Fibroblast of skin of right biceps (primary cell): ENCODE measurements around the gene ERC2.
"Not testable (repeated sequence)": the region's sequence is repeated elsewhere in the genome, so short reads cannot be mapped to it uniquely, and the experiment has no call there.

Source experiments
- DNase-seq: peaks from one replicate; pipeline ENCODE4 v3.0.0-alpha.2; 2013

ERC2 gene

DNA sequence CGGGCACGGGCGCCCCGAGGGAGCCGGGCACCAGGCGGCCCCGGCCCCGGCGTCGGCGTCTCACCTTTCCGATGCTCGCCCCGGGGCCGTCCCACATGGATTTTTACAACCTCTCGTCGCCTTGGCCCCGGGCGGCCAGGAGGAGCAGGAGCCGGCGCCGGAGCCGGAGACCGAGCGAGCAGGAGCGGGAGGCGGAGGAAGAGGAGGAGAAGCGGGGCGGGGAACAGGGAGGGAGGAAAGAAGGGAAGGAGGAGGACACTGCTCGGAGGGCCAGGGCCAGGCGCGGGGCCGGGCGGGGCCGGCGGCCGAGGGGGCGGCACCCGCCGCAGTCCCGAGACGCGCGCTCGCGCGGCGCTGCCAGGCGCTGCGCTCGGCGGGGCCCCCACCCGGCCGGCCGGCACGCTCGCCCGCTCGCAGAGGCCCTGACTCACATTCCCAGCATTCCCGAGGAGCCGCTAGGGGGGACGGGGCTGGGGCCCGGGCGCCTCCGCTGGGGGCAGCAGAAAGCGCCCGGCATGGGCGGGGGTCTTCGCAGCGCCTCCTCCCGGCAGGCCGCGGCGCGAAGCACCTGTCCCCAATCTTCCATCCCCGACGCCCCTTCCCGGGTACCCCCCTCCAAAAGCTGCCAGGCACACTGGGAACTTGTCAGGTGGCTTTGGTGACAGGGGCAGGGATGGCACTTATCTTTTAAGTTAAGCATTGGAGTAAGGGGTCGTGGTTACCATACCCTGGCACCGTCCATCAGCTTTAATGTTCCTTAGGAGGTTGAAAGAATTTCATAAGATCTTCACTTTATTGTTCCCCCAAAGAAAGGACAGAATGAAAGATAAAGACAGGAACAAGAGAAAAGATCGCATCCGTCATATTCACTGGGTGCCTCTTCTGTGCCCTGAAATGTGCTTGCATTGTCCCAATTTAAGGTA, at the start of gene ERC2:
ERC2 (minus strand) TSS at position 284 of the 923 bp plus-strand sequence.
- DNase-seq = peak; percentile 45

DNA sequence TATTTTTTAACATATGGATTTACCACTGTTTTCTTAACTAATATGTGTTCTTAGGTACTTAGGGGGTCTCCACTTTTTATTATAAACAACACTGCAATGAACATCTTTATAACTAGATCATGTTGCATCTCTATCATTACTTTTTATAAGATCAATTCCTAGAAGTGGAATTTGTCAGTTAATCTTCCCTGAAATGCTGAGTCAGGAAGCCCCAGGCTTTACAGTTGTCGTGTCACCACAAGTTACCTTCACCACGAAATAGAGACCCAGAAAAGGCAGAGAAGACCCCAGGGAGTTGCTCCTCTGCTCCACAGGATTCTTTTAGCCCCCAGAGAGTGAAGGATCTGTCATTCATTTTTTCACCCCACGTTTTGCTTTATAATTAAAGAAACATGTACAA, 34.5 kb upstream of the ERC2 start:
- no peak for DNase-seq

DNA sequence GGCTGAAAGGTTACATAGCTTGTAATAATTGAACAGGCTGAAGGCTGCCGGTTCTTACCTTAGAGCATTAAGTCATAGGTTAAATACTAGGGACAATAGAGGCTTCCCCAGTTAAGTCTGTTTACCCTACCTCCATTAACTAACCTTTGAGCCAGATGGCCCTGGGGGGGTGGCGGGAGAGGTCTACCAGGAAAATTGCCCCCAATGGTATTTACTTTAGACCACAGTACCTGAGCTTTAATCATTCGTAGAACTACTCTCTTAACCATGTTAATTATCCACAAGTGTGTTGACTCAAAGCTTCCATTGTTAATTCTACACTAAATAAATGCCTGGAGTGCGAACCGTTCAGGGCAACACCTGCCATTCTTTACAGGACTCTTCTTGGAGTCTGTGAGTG, 28.1 kb upstream of the ERC2 start:
- DNase-seq = not testable (repeated sequence)

- DNase-seq = peak; percentile 84
Observed at GRCh38 chr3:56494679-56495322, 26.5 kb upstream of the ERC2 start.

GRCh38 chr3:56491566-56491965, 23.3 kb upstream of the ERC2 start:
- no peak for DNase-seq

GRCh38 chr3:56488812-56489600, 20.7 kb upstream of the ERC2 start:
- DNase-seq = no peak

DNA sequence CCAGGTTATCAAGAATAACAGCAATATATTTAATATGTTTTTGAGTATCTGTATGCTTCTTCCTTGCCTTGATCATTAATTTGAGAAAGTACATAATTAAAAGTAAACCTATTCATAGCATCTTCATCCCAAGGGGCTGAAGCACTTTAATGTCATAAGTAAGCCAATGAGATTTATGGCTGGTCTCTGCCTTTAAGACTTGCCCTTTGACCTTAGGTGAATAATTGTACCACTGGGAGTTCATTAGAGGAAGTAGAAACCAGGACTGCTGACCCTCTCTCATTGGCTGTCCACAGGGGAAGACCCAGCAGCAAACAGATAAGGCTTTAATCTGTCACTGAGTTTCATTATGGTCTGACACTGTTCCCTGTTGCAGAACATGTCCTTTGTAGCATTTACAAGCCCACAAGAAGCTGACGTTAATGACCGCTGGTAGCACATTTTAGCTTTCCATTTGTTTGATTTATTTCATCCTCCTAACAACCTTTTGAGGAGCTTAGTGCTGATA, 16.3 kb upstream of the ERC2 start:
- DNase-seq = no peak

GRCh38 chr3:56484122-56484521, 15.9 kb upstream of the ERC2 start:
- DNase-seq = no peak

DNA sequence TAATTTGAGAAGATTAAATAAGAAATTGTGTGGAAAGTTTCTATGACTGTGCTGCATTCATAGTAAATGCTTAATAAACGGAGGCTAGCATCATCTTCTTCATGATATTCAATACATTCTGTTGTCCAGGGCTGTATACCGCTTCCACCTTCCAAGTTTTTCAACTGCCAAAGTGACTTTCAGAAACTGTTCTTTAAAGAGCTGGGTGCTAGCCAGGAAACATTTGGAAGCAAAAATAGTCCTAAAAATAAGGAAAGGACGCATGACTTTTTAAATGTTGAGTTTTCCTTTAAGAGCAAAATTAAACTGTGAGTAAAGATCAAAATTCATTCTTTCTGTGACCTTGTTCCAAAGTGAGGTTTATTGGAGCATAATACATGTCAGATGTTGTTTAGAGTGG, 9.4 kb upstream of the ERC2 start:
- DNase-seq = no peak

GRCh38 chr3:56476771-56477170, 8.5 kb upstream of the ERC2 start:
- no peak for DNase-seq

DNA sequence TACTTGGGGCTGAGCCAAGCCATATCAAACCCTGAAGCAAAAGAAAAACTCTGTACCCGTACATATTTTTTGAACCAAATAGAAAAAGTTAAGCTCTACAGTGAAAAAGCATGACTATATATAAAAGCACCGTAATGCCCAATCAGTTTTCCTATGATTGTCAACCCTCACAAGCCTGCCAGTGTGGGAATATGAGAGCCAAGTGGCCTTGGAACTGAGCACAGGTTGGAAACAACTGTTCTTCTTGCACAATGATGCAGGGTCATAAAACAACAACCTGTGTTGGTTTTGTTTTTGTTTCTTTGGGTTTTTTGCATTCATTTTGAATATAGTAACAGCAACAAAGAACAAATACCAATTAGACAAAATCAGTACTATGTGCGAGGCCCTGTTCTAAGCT, 3.5 kb upstream of the ERC2 start:
- no peak for DNase-seq

DNA sequence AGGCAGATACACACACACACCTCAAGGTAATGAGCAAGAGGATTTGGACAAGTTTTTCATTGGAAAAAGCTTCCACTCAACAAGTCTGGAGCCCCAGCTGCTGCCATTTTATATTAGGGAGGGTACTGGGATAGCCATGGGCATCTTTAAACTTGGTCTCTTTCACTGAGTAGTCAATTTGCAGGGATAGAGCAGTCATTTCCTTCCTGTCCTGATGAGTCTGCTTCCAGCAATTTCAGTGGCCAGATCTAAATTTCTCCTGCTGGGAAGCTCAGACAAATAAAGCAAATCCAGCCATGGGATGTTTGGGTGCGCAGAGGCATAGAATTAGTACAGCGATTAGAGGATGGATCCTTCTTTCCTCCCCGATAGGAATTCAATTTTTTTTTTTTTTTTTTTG, 874 bp upstream of the ERC2 start:
- peak; percentile 3 for DNase-seq

DNA sequence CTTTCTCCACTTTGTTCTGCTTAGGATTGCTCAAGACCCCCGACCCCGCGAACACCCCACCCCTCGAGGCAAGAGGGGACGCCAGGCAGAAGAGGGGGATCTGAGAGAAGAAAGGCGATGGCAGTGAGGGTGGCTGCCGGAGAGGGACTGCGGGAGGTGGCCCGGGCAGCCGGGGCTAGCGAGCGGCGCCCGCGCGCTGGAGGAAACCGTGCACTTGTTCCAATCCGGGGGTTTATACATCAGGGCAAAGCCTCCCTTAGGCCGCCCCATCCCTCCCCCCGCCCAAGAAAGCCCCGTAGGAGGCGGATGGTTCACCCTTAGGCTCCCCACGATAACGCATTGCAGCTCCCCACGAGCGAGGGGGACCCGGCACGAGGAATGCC, 475 bp downstream of the ERC2 start:
- DNase-seq = no peak

GRCh38 chr3:56467108-56467507, 1.2 kb downstream of the ERC2 start:
- DNase-seq = peak; percentile 68

DNA sequence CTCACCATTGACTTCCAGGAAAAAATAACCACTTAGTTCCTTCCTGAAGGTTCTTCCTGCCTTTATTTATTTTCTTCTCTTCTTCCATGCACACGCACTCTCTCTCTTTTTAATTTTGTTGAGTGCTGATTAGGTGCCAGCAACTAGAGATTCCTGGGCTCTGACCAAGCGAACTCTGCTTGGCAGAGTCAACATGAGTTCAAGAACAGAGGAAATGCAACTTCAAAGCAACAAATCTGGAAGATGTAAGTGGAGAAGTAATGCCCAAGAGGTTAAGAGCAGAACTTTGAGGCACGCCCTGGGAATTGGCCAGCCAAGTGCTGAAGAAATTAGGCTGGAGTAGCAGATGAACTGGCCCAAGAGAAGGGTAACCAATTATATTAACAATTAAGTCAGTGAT, 8.5 kb downstream of the ERC2 start:
- no peak for DNase-seq

DNA sequence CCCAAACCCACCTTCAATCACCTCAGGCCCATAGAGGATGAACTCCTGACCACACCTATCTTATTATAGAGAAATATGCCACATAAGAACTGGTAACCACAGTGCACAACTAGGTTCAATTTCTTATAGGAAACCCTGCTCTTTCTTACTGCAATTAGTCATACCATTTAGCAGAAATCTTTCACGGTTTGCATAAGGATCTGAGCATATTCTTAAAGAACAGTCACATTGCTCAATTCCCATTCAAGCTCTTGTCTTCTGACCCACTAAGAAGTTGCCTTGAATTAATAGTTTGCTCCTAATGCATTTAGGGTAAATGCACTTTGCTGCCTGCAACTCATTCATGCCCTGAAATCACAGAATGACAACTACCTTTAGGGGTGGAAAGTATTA, 9.2 kb downstream of the ERC2 start:
- DNase-seq = no peak

DNA sequence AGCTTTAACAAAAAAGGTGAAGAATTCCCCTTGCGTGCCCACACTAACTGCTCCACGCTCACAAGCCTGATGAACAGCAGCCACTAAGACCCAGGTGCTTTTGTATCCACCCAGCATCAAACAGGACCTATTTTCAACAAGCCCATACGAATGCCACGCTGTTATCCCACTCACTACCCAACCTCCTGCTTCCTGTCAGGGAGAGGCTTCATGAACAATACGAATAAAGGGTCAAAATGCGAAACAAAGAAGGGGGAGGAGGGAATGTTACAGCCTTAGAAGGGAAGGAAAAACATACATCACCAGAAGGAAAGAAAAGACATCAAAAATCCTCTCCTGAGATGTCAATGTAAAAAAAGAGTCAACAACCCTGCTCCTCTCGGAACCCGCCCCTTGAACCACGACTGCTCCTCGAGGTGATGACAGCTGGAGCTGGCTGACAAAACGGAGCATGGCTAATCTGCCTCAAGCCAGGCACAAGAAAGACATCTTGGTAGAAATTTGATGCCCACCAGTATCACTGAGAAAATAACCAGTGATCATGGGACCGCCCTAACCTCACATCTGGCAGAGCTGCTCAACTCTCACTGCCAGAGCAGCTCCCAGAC, 9.7 kb downstream of the ERC2 start:
- no peak for DNase-seq

DNA sequence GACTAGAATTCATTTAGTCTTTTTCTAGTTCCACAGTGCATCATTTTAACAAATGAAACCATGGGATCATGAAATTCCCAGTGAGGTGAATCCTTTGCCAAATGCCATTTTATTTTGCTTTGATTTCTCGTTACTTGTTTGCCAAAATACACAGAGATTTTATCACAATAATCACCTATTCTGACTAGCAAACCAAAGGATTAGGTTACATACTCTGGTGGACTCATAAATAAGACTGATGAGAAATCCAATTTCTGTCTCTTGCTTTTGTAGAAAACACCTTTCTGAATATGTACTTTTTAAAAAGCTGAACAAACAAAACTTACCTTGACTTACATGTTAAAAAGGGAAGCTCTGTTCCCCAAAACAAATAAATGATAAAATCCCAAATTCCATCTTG, 12.2 kb downstream of the ERC2 start:
- no peak for DNase-seq

DNA sequence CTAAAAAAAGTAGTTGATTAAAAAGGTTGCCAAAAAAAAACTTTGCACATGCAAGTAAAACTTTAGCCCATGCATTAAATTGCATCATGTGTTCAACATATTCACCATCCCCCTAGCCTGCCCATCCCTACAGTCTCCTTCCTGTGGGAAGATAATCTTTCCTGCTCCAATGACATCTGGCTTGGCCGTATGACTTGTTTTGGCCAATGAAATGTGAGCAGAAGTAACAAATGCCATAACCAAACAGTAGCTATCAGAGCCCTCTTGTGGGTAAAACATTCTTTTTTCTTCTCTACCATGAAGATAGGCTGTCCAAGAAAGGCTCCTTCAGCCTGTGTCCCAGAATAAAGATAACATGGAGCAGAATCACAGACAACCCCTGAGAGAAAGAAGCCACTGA, 15.3 kb downstream of the ERC2 start:
- DNase-seq = no peak

DNA sequence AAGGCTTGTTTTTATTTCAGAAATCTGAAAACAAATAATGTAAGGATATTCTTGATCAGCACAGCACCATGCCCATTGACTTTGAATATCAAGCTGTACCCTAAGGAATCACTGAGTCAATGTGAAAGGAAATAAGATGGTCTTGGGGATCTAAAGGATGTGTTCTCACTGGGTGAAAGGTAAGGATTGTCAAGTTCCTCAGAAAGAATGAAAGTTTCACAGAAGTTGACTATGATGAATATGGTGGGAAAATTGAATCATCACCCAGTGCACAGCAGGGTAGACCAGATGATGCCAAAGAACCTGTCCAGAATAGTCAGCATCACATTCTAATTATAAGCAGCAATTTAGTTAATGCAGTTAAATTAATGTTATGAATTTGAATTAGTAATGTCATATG, 16.2 kb downstream of the ERC2 start:
- no peak for DNase-seq

- no peak for DNase-seq
Observed at GRCh38 chr3:56443372-56443771, 24.9 kb downstream of the ERC2 start.

GRCh38 chr3:56428667-56429066, 39.6 kb downstream of the ERC2 start:
- no peak for DNase-seq

- DNase-seq = no peak
Observed at GRCh38 chr3:56424885-56425284, 43.4 kb downstream of the ERC2 start.
